Measurements from ENCODE around the gene LRRC8B.

- TF ChIP-seq CTCF (conservative IDR thresholded peaks at IDR 0.05 in 1 of 2, IDR thresholded peaks at IDR 0.05 in 1 of 2; ENCODE audit: low read depth in 1 of 2, low read length in 2 of 2) (no peak), EZH2 (IDR thresholded peaks at IDR 0.05; ENCODE audit: low read length, missing control alignments) (no peak)
Observed at GRCh38 chr1:89567797-89568196, 43.2 kb downstream of the LRRC8B start.

All from fibroblast of lung (primary cell).